Mesodermal cell (in vitro differentiated cells): Measurements from ENCODE around the gene CLRN1.

Experiments
- H3K27ac ChIP-seq: 2 replicates; pipeline ENCODE4 v1.7.0; 2013; ENCODE audit warnings: mild to moderate bottlenecking, low read depth, low read length, moderate library complexity; ENCODE audit not compliant: severe bottlenecking
- H3K36me3 ChIP-seq: 2 replicates; pipeline ENCODE4 v1.7.1; 2013; ENCODE audit warnings: mild to moderate bottlenecking, low read length, moderate library complexity; ENCODE audit not compliant: control insufficient read depth, insufficient read depth
- H3K4me1 ChIP-seq: one replicate; pipeline ENCODE4 v1.7.1; 2013; ENCODE audit warnings: mild to moderate bottlenecking, low read length; ENCODE audit not compliant: insufficient read depth, control insufficient read depth, poor library complexity, severe bottlenecking
- H3K4me3 ChIP-seq: 2 replicates; pipeline ENCODE4 v1.7.0; 2013; ENCODE audit warnings: low read length, control low read depth, mild to moderate bottlenecking; ENCODE audit not compliant: insufficient read depth, poor library complexity, severe bottlenecking; ENCODE audit errors: extremely low read depth
- H3K9me3 ChIP-seq: 2 replicates; pipeline ENCODE4 v1.7.1; 2013; ENCODE audit warnings: mild to moderate bottlenecking, low read length, moderate library complexity; ENCODE audit not compliant: control insufficient read depth
- WGBS, 2 experiments: methylation state at CpG; one replicate each; pipeline ENCODE4 v1.1.5; 2013; ENCODE audit warnings: missing lambda C conversion rate in 2 of 2; ENCODE audit not compliant: insufficient coverage in 2 of 2; 5-methylcytosine and 5-hydroxymethylcytosine counted together

Gene CLRN1

DNA sequence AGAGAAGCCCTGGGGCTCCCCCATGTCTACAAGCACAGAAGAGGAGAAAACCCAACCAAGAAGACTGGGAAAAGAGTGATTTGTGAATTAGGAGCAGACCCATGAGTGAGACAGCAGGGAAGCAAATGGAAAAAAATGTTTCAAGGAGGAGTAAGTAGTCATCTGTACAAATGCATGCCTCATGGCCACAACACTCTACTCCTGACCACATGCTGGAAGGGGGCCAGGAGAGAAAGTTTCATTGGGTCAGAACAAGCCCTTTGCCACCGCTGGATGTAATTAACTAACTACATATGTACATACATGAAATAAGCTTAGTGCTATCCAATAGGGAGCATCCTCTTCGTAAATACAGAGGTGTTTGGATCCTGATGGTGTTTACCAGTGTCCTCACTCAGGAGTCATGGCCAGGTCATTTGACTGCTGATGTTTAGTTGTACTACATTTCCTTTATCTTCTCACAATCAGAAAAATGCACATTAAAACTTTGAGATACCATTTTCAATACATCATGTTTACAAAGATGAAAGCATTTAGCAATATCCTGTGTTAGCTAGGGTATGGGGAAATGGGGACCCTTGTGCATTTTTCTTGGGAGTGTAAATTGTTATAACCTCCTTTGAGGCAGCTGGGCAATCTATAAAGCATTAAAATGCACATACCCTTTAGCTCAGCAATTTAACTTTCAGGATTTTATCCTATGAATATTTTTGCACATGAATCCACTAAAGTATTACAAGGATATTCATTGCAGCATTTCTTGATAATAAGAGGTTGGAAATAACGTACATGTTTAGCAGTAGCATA, 27.1 kb downstream of the CLRN1 start:
- Histone ChIP-seq H3K4me3 (no peak overlapping the region), H3K9me3 (peaks cover 7% of the 10 kb centered on the region), H3K4me1 (no peaks in the 10 kb centered on the region), H3K36me3 (no peaks in the 10 kb centered on the region), H3K27ac (no peak overlapping the region)
- WGBS, 2 experiments = no CpG with 5 or more reads among the region's 3 CpGs

GRCh38 chr3:150942221-150942620, 30.3 kb downstream of the CLRN1 start:
- WGBS, 2 experiments = 88 to 100% methylated on average over 3 of the region's 3 CpGs
- no peak overlapping the region for H3K4me3 ChIP-seq
- H3K27ac ChIP-seq = no peak overlapping the region
- peaks cover 7% of the 10 kb centered on the region for H3K9me3 ChIP-seq
- H3K4me1 ChIP-seq = no peaks in the 10 kb centered on the region
- H3K36me3 ChIP-seq = no peaks in the 10 kb centered on the region

DNA sequence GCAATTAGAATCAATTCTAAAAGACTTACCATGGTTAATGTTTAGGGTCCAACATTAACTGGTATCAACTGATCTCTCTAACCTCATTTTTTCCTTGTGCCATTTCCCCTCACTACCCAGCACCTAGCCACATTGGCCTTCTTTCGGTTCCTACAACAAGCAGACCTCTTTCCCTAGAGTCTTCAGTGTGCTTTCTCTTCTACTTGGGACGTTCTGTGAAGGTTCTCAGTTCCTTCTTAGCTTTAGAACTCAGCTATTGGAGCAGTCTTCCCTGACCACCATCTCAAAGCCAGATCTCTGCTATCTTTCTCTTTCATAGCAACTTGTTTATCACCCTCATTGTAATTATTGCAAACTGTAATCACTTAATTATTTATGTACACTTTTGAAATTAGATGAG, 35.8 kb downstream of the CLRN1 start:
- Histone ChIP-seq H3K4me3 (no peak overlapping the region), H3K36me3 (no peaks in the 10 kb centered on the region), H3K9me3 (no peaks in the 10 kb centered on the region), H3K27ac (no peak overlapping the region), H3K4me1 (no peaks in the 10 kb centered on the region)
- WGBS, 2 experiments = 27 to 43% methylated on average over 2 of the region's 2 CpGs

GRCh38 chr3:150933473-150933995, 39.0 kb downstream of the CLRN1 start:
- Histone ChIP-seq H3K27ac (no peak overlapping the region), H3K4me1 (no peaks in the 10 kb centered on the region), H3K4me3 (no peak overlapping the region), H3K36me3 (no peaks in the 10 kb centered on the region), H3K9me3 (no peaks in the 10 kb centered on the region)
- 0% methylated on average over 1 of the region's 1 CpG; no CpG with 5 or more reads in 1 of the 2 experiments for WGBS, 2 experiments

DNA sequence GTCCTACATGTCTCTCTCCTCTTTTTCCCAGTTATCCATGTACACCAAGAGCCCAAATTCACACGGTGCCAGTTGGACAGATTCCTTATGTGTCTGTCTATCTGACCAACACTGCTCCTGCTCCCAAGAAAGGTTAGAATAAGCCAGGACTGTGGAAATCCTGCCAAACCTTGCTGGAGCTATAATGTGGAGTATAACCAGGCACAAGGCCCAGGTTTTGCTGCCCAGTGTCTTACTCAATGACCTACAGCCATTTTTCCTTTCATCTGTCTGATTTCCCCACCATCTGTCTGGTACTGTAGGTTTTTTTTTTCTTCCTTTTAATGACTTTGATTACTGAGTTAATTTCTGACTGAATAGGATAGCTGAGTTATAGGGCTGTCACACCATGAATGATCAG, 40.8 kb downstream of the CLRN1 start:
- no peaks in the 10 kb centered on the region for H3K9me3 ChIP-seq
- H3K27ac ChIP-seq = no peak overlapping the region
- 63 to 100% methylated on average over 1 of the region's 1 CpG for WGBS, 2 experiments
- H3K36me3 ChIP-seq = no peaks in the 10 kb centered on the region
- no peaks in the 10 kb centered on the region for H3K4me1 ChIP-seq
- H3K4me3 ChIP-seq = no peak overlapping the region

- Histone ChIP-seq H3K4me3 (no peak overlapping the region), H3K27ac (no peak overlapping the region), H3K36me3 (no peaks in the 10 kb centered on the region), H3K4me1 (no peaks in the 10 kb centered on the region), H3K9me3 (no peaks in the 10 kb centered on the region)
- WGBS, 2 experiments = 80 to 83% methylated on average over 3 of the region's 3 CpGs
Measured at GRCh38 chr3:150930839-150931238, 41.7 kb downstream of the CLRN1 start.

DNA sequence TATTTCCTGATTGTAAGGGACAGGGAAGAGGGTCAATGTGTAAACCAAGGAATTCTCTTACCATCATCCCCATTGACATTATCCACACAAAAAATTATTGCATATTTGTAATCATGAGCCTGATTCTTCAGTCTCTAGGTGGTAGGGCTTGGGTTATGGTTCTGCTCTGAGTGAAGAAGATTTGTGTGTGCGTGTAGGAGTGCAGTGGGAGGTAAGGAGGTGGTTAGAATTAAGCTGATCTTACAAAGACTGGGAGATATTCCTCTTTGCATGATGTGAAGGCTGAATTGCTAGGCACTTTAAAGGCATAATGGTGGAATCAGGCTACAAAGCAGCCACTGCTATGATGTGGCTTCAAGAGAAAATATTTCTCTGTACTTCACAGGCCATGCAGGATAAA, 44.3 kb downstream of the CLRN1 start:
- Histone ChIP-seq H3K4me1 (no peaks in the 10 kb centered on the region), H3K27ac (no peak overlapping the region), H3K36me3 (no peaks in the 10 kb centered on the region), H3K4me3 (no peak overlapping the region), H3K9me3 (no peaks in the 10 kb centered on the region)
- WGBS, 2 experiments = 91 to 100% methylated on average over 1 of the region's 1 CpG

GRCh38 chr3:150926328-150926727, 46.2 kb downstream of the CLRN1 start:
- Histone ChIP-seq H3K4me1 (no peaks in the 10 kb centered on the region), H3K4me3 (no peak overlapping the region), H3K36me3 (no peaks in the 10 kb centered on the region), H3K9me3 (no peaks in the 10 kb centered on the region), H3K27ac (no peak overlapping the region)
- WGBS, 2 experiments = 91 to 92% methylated on average over 5 to 6 of the region's 7 CpGs

- Histone ChIP-seq H3K36me3 (no peaks in the 10 kb centered on the region), H3K4me1 (no peaks in the 10 kb centered on the region), H3K27ac (no peak overlapping the region), H3K9me3 (no peaks in the 10 kb centered on the region), H3K4me3 (no peak overlapping the region)
- 20 to 22% methylated on average over 13 to 14 of the region's 14 CpGs for WGBS, 2 experiments
Measured at GRCh38 chr3:150925751-150926201, 46.8 kb downstream of the CLRN1 start.

GRCh38 chr3:150922611-150923010, 49.9 kb downstream of the CLRN1 start:
- 72 to 83% methylated on average over 6 to 7 of the region's 10 CpGs for WGBS, 2 experiments
- Histone ChIP-seq H3K36me3 (no peaks in the 10 kb centered on the region), H3K9me3 (no peaks in the 10 kb centered on the region)

GRCh38 chr3:150921209-150921608, 51.3 kb downstream of the CLRN1 start:
- H3K4me3 ChIP-seq = no peak overlapping the region
- no peaks in the 10 kb centered on the region for H3K4me1 ChIP-seq
- no peak overlapping the region for H3K27ac ChIP-seq
- 80 to 90% methylated on average over 1 to 2 of the region's 4 CpGs for WGBS, 2 experiments
- H3K9me3 ChIP-seq = no peaks in the 10 kb centered on the region
- H3K36me3 ChIP-seq = no peaks in the 10 kb centered on the region

More at GRCh38 chr3:150922611-150923010, 49.9 kb downstream of the CLRN1 start:
- H3K4me1 ChIP-seq = no peaks in the 10 kb centered on the region
- no peak overlapping the region for H3K4me3 ChIP-seq
- H3K27ac ChIP-seq = no peak overlapping the region
